GM12878 (cell line): Measurements from ENCODE around the gene UMAD1.

Experiments
- CEBPB ChIP-seq, 2 experiments: fragments of 150-350 bp in 1 of 2; IDR thresholded peaks; 2 replicates each; pipeline ENCODE4 v1.6.1; 2012 to 2014; ENCODE audit warnings: low read depth in 2 of 2, low read length in 2 of 2, borderline replicate concordance in 1 of 2, inconsistent platforms in 1 of 2
- SP1 ChIP-seq: IDR thresholded peaks from one replicate; pipeline ENCODE4 v1.6.1; 2011; ENCODE audit warnings: low read depth, low read length
- ZNF24 ChIP-seq: fragments of 450-650 bp; IDR thresholded peaks from 2 replicates; pipeline ENCODE4 v1.6.1; 2017; ENCODE audit warnings: antibody characterized with exemption, mild to moderate bottlenecking

GRCh38 chr7:7791523-7791922, 151.0 kb downstream of the UMAD1 start:
- TF ChIP-seq ZNF24 (no peak), SP1 (no peak), CEBPB (IDR thresholded peaks at IDR 0.05; ENCODE audit: borderline replicate concordance in 1 of 2, low read depth in 2 of 2, low read length in 2 of 2) (no peak)
